B cell (primary cell): ENCODE results near the gene ATF7IP2. TPM values are rescaled to one million over a fixed set of nuclear protein-coding genes. Genes with fewer than 3 reads are reported as not detected.
"Not testable (repeated sequence)": the region's sequence is repeated elsewhere in the genome, so short reads cannot be mapped to it uniquely, and the experiment has no call there.

Source experiments
- ATAC-seq: fragments of 200-7000 bp; cut with Tn5 transposase; one replicate; pipeline ENCODE4 v1.10.0; 2021; ENCODE audit warnings: low read depth, mild to moderate bottlenecking, moderate number of reproducible peaks, moderate library complexity
- CTCF ChIA-PET: fragments of 350-600 bp; sonication (Branson Sonifier 250); formaldehyde crosslinking; loops from one replicate; lab custom pipeline; 2021; ENCODE audit warnings: antibody characterized with exemption, inconsistent platforms; lab: Charles Lee
- POLR2A ChIA-PET: fragments of 350-600 bp; sonication (Branson Sonifier 250); formaldehyde crosslinking; loops from one replicate; lab custom pipeline; 2021; ENCODE audit warnings: antibody characterized with exemption; lab: Charles Lee
- DNase-seq: peaks from one replicate; pipeline ENCODE4 v3.0.0; 2013
- H2AFZ ChIP-seq: 2 replicates; pipeline ENCODE4 v1.6.1; 2012; ENCODE audit warnings: mild to moderate bottlenecking, low read depth, low read length; ENCODE audit not compliant: insufficient read depth, poor library complexity, severe bottlenecking
- H3K27ac ChIP-seq, 2 donors: 1 replicate in 1 of 2; 2 replicates in 1 of 2; pipeline ENCODE4 v1.5.1; 2012 to 2013; ENCODE audit warnings: low read length in 2 of 2, mild to moderate bottlenecking in 2 of 2, moderate library complexity in 1 of 2
- H3K27me3 ChIP-seq, 4 experiments: fragments of 200-600 bp in 1 of 4; sonication (generic) in 1 of 4; replicated peaks in 1 of 4; 1 replicate in 2 of 4; 2 replicates in 2 of 4; pipeline versions ENCODE4 v1.6.1 to v1.7.0; 2013 to 2016; ENCODE audit warnings: low read length in 3 of 4, mild to moderate bottlenecking in 2 of 4, mixed read lengths in 1 of 4, moderate library complexity in 1 of 4; ENCODE audit not compliant: insufficient read depth in 4 of 4, control insufficient read depth in 3 of 4; ENCODE audit errors: control extremely low read depth in 1 of 4
- H3K36me3 ChIP-seq, 2 experiments: replicated peaks in 1 of 2; 1 replicate in 1 of 2; 2 replicates in 1 of 2; pipeline versions ENCODE4 v1.6.1 to v1.7.1; 2013; ENCODE audit warnings: low read length in 1 of 2; ENCODE audit not compliant: insufficient read depth in 2 of 2, control insufficient read depth in 1 of 2; ENCODE audit errors: control extremely low read depth in 1 of 2, extremely low read depth in 1 of 2
- H3K4me1 ChIP-seq, 2 donors: fragments of 200-600 bp in 1 of 2; sonication (generic) in 1 of 2; 1 replicate in 1 of 2; 2 replicates in 1 of 2; pipeline versions ENCODE4 v1.5.1 to v1.6.1; 2013 to 2017; ENCODE audit warnings: low read length in 2 of 2; ENCODE audit not compliant: control insufficient read depth in 2 of 2, insufficient read depth in 2 of 2
- H3K4me2 ChIP-seq: replicated peaks from 2 replicates; pipeline ENCODE3; 2012; ENCODE audit warnings: mild to moderate bottlenecking, low read depth, low read length; ENCODE audit not compliant: poor library complexity, severe bottlenecking
- H3K4me3 ChIP-seq, 5 experiments: fragments of 200-600 bp in 1 of 5; sonication (generic) in 1 of 5; 1 replicate in 3 of 5; 2 replicates in 2 of 5; pipeline versions ENCODE4 v1.5.1 to v1.7.0; 2011 to 2016; ENCODE audit warnings: low read length in 4 of 5, mild to moderate bottlenecking in 4 of 5, low read depth in 2 of 5, control low read depth in 1 of 5, moderate library complexity in 1 of 5; ENCODE audit not compliant: insufficient read depth in 1 of 5; ENCODE audit errors: control extremely low read depth in 1 of 5, extremely low read depth in 1 of 5
- H3K79me2 ChIP-seq: fragments of 200-600 bp; sonication (generic); one replicate; pipeline ENCODE4 v1.6.0; 2016; ENCODE audit warnings: low read length; ENCODE audit not compliant: control insufficient read depth, insufficient read depth
- H3K9ac ChIP-seq: fragments of 200-600 bp; sonication (generic); 2 replicates; pipeline ENCODE4 v1.6.1; 2017; ENCODE audit warnings: mild to moderate bottlenecking, low read length, moderate library complexity
- H3K9me3 ChIP-seq, 3 donors: one replicate each; pipeline versions ENCODE4 v1.6.1 to v1.7.1; 2013; ENCODE audit warnings: low read length in 2 of 3; ENCODE audit not compliant: control insufficient read depth in 2 of 3, insufficient read depth in 1 of 3; ENCODE audit errors: control extremely low read depth in 1 of 3
- H4K20me1 ChIP-seq: 2 replicates; pipeline ENCODE4 v1.6.0; 2012; ENCODE audit warnings: mild to moderate bottlenecking, low read length; ENCODE audit not compliant: insufficient read depth, control insufficient read depth, poor library complexity, severe bottlenecking
- H3K27ac Mint-ChIP-seq: one replicate; pipeline ENCODE4 v1.8.0; 2021; ENCODE audit warnings: mixed read lengths
- H3K27me3 Mint-ChIP-seq: one replicate; pipeline ENCODE4 v1.8.0; 2021; ENCODE audit warnings: mixed read lengths
- H3K4me1 Mint-ChIP-seq: one replicate; pipeline ENCODE4 v1.8.0; 2021; ENCODE audit warnings: mixed read lengths
- H3K4me3 Mint-ChIP-seq: one replicate; pipeline ENCODE4 v1.8.0; 2021; ENCODE audit warnings: mixed read lengths
- H3K9me3 Mint-ChIP-seq: one replicate; pipeline ENCODE4 v1.8.0; 2022; ENCODE audit warnings: mixed read lengths; ENCODE audit not compliant: insufficient read depth
- EZH2 ChIP-seq: IDR thresholded peaks from 2 replicates; pipeline ENCODE4 v1.6.1; 2012; ENCODE audit warnings: borderline replicate concordance, low read depth, mild to moderate bottlenecking, moderate library complexity, low read length; ENCODE audit not compliant: insufficient read depth, poor library complexity, severe bottlenecking
- WGBS: methylation state at CpG from one replicate; pipeline ENCODE4 v1.1.5; 2013; ENCODE audit warnings: missing lambda C conversion rate; ENCODE audit not compliant: insufficient coverage; 5-methylcytosine and 5-hydroxymethylcytosine counted together
- intact Hi-C: fragments of 100-400 bp; cut with micrococcal nuclease; formaldehyde crosslinking; loops from one replicate; pipeline ENCODE4 v1.10.0; 2022
- polyA plus RNA-seq: library from polyadenylated mRNA; depleted of rRNA; stranded (reverse); fragments of >200 nt; gene quantifications from 2 replicates; pipeline ENCODE4 v1.2.3, GENCODE V29; 2012
- total RNA-seq, 2 donors: library from RNA; stranded (reverse); fragments of 120-200 nt in 1 of 2; gene quantifications; 1 replicate in 1 of 2; 2 replicates in 1 of 2; pipeline versions ENCODE4 v1.2.3 to v1.2.4, GENCODE V29; 2013 to 2022
- TF ChIP-seq, protein P1 (sequence below): fragments of 200-600 bp; IDR thresholded peaks from one replicate; pipeline ENCODE4 v1.8.0; 2022; ENCODE audit warnings: antibody characterized with exemption, mild to moderate bottlenecking

Gene ATF7IP2
- total and polyA plus RNA-seq, 2 donors (not counting 1 experiment from before 2014, with no cell fraction given) = 67.5 to 105 TPM

DNA sequence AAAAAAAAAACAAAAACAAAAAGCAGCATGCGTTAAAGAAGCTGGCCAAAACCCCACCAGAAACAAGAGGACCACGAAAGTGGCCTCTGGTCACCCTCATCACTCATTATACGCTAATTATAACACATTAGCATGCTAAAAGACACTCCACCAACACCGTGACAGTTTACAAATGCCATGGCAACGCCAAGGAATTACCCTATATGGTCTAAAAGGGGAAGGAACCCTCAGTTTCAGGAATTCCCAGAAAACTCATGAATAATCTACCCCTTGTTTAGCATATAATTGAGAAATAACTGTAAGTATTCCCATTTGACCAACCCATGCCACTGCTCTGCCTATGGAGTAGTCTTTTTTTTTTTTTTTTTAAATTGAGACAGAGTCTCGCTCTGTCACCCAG lies 116.9 kb downstream of the ATF7IP2 start:
- TF ChIP-seq, protein P1, sequence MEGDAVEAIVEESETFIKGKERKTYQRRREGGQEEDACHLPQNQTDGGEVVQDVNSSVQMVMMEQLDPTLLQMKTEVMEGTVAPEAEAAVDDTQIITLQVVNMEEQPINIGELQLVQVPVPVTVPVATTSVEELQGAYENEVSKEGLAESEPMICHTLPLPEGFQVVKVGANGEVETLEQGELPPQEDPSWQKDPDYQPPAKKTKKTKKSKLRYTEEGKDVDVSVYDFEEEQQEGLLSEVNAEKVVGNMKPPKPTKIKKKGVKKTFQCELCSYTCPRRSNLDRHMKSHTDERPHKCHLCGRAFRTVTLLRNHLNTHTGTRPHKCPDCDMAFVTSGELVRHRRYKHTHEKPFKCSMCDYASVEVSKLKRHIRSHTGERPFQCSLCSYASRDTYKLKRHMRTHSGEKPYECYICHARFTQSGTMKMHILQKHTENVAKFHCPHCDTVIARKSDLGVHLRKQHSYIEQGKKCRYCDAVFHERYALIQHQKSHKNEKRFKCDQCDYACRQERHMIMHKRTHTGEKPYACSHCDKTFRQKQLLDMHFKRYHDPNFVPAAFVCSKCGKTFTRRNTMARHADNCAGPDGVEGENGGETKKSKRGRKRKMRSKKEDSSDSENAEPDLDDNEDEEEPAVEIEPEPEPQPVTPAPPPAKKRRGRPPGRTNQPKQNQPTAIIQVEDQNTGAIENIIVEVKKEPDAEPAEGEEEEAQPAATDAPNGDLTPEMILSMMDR = no peak
- TF ChIP-seq EZH2 = no peak
- Histone ChIP-seq H3K4me3 (no peak overlapping the region), H3K4me2 (no peak overlapping the region), H3K27me3 (no peaks in the 10 kb centered on the region), H3K27ac (no peak overlapping the region), H2AFZ (no peak overlapping the region), H3K4me1 (peaks cover 8 to 11% of the 10 kb centered on the region in 2 donors), H3K79me2 (no peaks in the 10 kb centered on the region), H3K9me3 (peaks cover 0 to under 1% (median 0%) of the 10 kb centered on the region in 3 donors), H4K20me1 (no peaks in the 10 kb centered on the region), H3K36me3 (no peaks in the 10 kb centered on the region), H3K9ac (no peak overlapping the region)
- no peaks in the 10 kb centered on the region for H3K27me3 Mint-ChIP-seq
- ChIA-PET POLR2A (no interaction called here), CTCF (interaction anchor here (9.9 to 13.3 kb wide), 2 partner anchors 187 to 247 kb away, joined by 166 to 230 read pairs; no protein-coding TSS in a partner anchor)
- H3K27ac Mint-ChIP-seq = no peak overlapping the region
- no peak for DNase-seq
- intact Hi-C loops = loop anchor here (10.0 kb wide), 1 partner anchor 118 kb away; the partner anchor contains the start of gene ATF7IP2
- H3K4me3 Mint-ChIP-seq = no peak overlapping the region
- H3K4me1 Mint-ChIP-seq = peaks cover 12% of the 10 kb centered on the region
- 93% methylated on average over 2 of the region's 6 CpGs for WGBS
- ATAC-seq = no peak
- H3K9me3 Mint-ChIP-seq = no peaks in the 10 kb centered on the region

DNA sequence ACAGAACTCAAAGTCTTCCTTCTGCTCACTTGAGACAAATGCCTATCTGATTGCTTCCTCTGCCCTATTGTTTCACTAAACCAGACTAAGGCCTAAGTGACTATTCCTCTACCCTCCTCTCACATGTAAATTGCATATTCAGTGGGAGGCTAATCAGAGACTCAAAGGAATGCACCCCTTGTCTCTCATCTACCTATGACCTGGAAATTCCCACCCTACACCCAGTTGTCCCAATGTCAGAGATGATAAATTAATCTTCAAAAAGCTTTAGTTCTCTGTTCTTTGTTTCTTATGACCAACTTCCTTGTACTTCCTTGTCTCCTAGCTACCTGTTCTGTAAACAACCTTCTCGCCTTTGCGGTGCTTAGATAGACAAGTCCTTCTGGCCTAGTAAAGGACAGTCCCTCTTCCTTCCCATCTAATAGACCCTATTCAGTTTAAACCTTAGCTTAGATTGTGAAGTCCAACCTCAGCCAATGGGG lies 118.6 kb downstream of the ATF7IP2 start:
- Mint-ChIP-seq H3K27me3 (no peaks in the 10 kb centered on the region), H3K27ac (peak overlapping the region; percentile 33), H3K4me3 (no peak overlapping the region), H3K4me1 (peaks cover 13% of the 10 kb centered on the region), H3K9me3 (no peaks in the 10 kb centered on the region)
- no peak for ATAC-seq
- no peak for DNase-seq
- Histone ChIP-seq H3K27me3 (no peaks in the 10 kb centered on the region), H3K9me3 (no peaks in the 10 kb centered on the region), H4K20me1 (no peaks in the 10 kb centered on the region), H3K79me2 (no peaks in the 10 kb centered on the region), H3K4me3 (no peak overlapping the region), H3K4me1 (peaks cover 8 to 13% of the 10 kb centered on the region in 2 donors), H3K36me3 (no peaks in the 10 kb centered on the region), H3K27ac (no peak overlapping the region), H2AFZ (no peak overlapping the region), H3K4me2 (no peak overlapping the region), H3K9ac (no peak overlapping the region)
- no peak for TF ChIP-seq EZH2
- TF ChIP-seq, protein P1 = no peak
- WGBS = 100% methylated on average over 1 of the region's 2 CpGs
- CTCF ChIA-PET = interaction anchor here (0.6 to 13.3 kb wide), 8 partner anchors 9 to 249 kb away, joined by 3 to 230 read pairs (median 5); no protein-coding TSS in a partner anchor
- intact Hi-C loops = loop anchor here (10.0 kb wide), 1 partner anchor 120 kb away; the partner anchor contains the start of gene ATF7IP2
- POLR2A ChIA-PET = interaction anchor here (0.6 to 0.8 kb wide), 2 partner anchors 122 to 189 kb away, joined by 3 to 4 read pairs; no protein-coding TSS in a partner anchor

DNA sequence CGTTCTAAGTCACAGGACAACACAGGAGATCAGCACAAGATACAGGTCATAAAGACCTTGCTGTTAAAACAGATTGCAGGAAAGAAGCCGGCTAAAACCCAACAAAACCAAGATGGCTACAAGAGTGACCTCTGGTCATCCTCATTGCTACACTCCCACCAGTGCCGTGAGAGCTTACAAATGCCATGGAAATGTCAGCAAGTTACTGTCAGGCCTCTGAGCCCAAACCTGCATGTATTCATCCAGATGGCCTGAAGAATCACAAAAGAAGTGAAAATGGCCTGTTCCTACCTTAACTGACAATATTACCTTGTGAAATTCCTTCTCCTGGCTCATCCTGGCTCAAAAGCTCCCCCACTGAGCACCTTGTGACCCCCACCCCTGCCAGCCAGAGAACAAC lies 119.4 kb downstream of the ATF7IP2 start:
- H3K27me3 Mint-ChIP-seq, H3K4me2 ChIP-seq, H3K4me3 ChIP-seq, H3K79me2 ChIP-seq, H3K27ac ChIP-seq, POLR2A ChIA-PET, H3K27me3 ChIP-seq, H3K9me3 Mint-ChIP-seq, H3K36me3 ChIP-seq, H2AFZ ChIP-seq, H3K27ac Mint-ChIP-seq, DNase-seq, H3K9ac ChIP-seq, ATAC-seq, H3K9me3 ChIP-seq, H4K20me1 ChIP-seq, H3K4me3 Mint-ChIP-seq: not testable (repeated sequence)
- 61% methylated on average over 3 of the region's 3 CpGs for WGBS
- H3K4me1 ChIP-seq = peaks cover 8 to 17% of the 10 kb centered on the region in 2 donors
- intact Hi-C loops = loop anchor here (10.0 kb wide), 1 partner anchor 120 kb away; the partner anchor contains the start of gene ATF7IP2
- CTCF ChIA-PET = interaction anchor here (0.7 to 13.3 kb wide), 6 partner anchors 8 to 250 kb away, joined by 3 to 230 read pairs (median 7); no protein-coding TSS in a partner anchor
- H3K4me1 Mint-ChIP-seq = peaks cover 18% of the 10 kb centered on the region
